ENCODE data around the gene NRG2. TPM values are rescaled to one million over a fixed set of nuclear protein-coding genes. Genes with fewer than 3 reads are reported as not detected.

Gene NRG2
- total and polyA plus RNA-seq, 2 of the 4 experiments (the other 2 are of a cell fraction) = 0.18 TPM; not detected in 1

DNA sequence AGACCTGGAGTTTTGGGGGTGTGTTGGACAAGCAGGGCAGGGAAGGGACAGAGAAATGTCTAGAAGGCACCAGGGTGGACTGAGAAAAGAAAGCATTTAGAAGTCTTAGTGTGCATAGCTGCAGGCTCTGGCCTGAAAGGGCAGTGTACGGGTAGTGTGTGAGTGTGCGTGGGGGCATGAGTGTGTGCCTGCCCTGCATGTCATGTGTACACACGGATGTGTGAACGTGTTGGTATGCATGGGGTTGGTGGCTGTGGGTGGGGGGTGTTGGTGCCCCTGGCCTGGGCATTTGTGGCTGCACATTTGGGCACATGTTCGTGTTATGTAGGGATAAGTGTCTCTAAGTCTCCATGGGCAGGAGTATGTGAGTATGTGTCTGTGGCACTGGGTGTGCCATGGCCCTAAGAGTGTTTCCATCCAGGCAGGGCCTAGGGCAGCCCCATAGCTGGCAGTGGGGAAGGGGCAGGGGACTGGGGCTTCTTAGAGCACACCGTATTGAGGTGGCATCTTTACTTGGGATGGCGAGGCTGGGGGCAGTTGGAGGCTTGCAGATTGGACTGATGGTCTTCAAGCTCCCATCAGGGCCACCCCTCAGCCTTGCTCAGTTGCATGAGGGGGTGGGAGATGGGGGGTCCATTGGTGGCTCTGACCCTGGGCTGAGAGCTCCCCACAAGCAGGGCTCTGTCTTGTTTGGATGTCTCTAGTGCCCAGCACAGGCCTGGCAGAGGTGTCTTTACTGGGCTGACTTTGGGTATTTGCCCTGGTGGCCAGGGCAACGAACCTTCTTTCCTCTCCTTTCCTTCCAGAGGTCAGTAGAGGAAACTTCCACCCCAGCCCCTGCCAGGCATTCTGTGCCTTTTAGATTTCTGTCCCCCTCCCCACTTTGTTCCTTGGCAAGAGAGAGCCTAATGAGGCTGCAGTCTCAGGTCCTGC lies 232.5 kb downstream of the NRG2 start:
- POLR2A ChIA-PET (ENCODE audit: unreplicated experiment) = no interaction called here
- no peak overlapping the region; the same call in 1 of the 2 replicates for H3K14ac ChIP-seq (replicated peaks; ENCODE audit: low read depth, low read length)
- H3K27me3 ChIP-seq (ENCODE audit: control insufficient read depth, insufficient read depth, low read length) = peaks cover 48% of the 10 kb centered on the region
- H2BK20ac ChIP-seq (ENCODE audit: low read depth, low read length) = no peak overlapping the region
- H2BK15ac ChIP-seq (ENCODE audit: low read depth, low read length) = no peak overlapping the region
- no peak overlapping the region for H2AK9ac ChIP-seq (replicated peaks; ENCODE audit: low read depth, low read length, poor library complexity)
- H3K9ac ChIP-seq (ENCODE audit: low read depth, low read length) = no peak overlapping the region
- dilution Hi-C loops (cut with HindIII; ENCODE audit: low sequenced_read_pairs, unreplicated experiment) (no loop called here), intact Hi-C loops (cut with micrococcal nuclease) (no loop called here), in situ Hi-C loops (cut with MboI; ENCODE audit: low sequenced_read_pairs) (no loop called here)
- H3K27ac ChIP-seq (ENCODE audit: insufficient read depth, low read length) = no peak overlapping the region
- H4K5ac ChIP-seq (ENCODE audit: low read depth, low read length) = no peak overlapping the region
- no peaks in the 10 kb centered on the region for H3K79me1 ChIP-seq (ENCODE audit: low read depth in 1 of 2, low read length in 2 of 2)
- ATAC-seq (ENCODE audit: low read depth) (no peak), DNase-seq (no peak)
- no peak overlapping the region for H2BK120ac ChIP-seq (ENCODE audit: low read depth, low read length)
- H2AK5ac ChIP-seq (ENCODE audit: low read depth, low read length) = no peak overlapping the region
- H4K8ac ChIP-seq (ENCODE audit: low read depth in 2 of 2, low read length in 2 of 2) = no peak overlapping the region
- CTCF ChIA-PET = no interaction called here
- H3K4me1 ChIP-seq (ENCODE audit: control insufficient read depth, insufficient read depth, low read length) = no peaks in the 10 kb centered on the region
- H3K4ac ChIP-seq (ENCODE audit: low read depth, low read length) = no peak overlapping the region
- H3K4me3 ChIP-seq (ENCODE audit: insufficient read depth, low read depth, low read length) = no peak overlapping the region
- no peak overlapping the region for H3K18ac ChIP-seq (ENCODE audit: low read depth, low read length)
- no TSS peak for BruUV-seq (replicated peaks)
- WGBS, 2 experiments (ENCODE audit: extremely low coverage in 2 of 2, insufficient read length in 1 of 2) = 62% methylated on average over 3 of the region's 8 CpGs; no CpG with 5 or more reads in 1 of the 2 experiments
- H4K91ac ChIP-seq (ENCODE audit: insufficient read depth, low read depth, low read length) = no peak overlapping the region
- H3K9me3 ChIP-seq (ENCODE audit: control insufficient read depth, insufficient read depth, low read length) = no peaks in the 10 kb centered on the region
- no peak overlapping the region for H2BK5ac ChIP-seq (ENCODE audit: low read depth, low read length, poor library complexity, severe bottlenecking)
- H3K4me2 ChIP-seq (ENCODE audit: low read depth, low read length) = no peak overlapping the region
- H3K36me3 ChIP-seq (ENCODE audit: control insufficient read depth, insufficient read depth, low read length) = no peaks in the 10 kb centered on the region
- no peaks in the 10 kb centered on the region for H3K9me1 ChIP-seq (ENCODE audit: insufficient read depth, low read length)
- no peak overlapping the region for H2AFZ ChIP-seq (replicated peaks; ENCODE audit: low read length, poor library complexity)
- H4K20me1 ChIP-seq (ENCODE audit: insufficient read depth, low read length) = no peaks in the 10 kb centered on the region
- H3K56ac ChIP-seq (ENCODE audit: extremely low read depth, insufficient read depth, low read length) = no peak overlapping the region
- no peak overlapping the region for H3K23ac ChIP-seq (ENCODE audit: low read depth, low read length)
- TF ChIP-seq CEBPB (IDR thresholded peaks at IDR 0.05; ENCODE audit: low read depth, low read length) = no peak
- no peak for TF ChIP-seq RAD21 (IDR thresholded peaks at IDR 0.05; ENCODE audit: low read length)
- TF ChIP-seq POLR2A (IDR thresholded peaks at IDR 0.05; ENCODE audit: low read depth, low read length) = no peak
- TF ChIP-seq MAZ (IDR thresholded peaks at IDR 0.05; ENCODE audit: borderline replicate concordance, low read depth, low read length) = no peak
- TF ChIP-seq, protein P1, sequence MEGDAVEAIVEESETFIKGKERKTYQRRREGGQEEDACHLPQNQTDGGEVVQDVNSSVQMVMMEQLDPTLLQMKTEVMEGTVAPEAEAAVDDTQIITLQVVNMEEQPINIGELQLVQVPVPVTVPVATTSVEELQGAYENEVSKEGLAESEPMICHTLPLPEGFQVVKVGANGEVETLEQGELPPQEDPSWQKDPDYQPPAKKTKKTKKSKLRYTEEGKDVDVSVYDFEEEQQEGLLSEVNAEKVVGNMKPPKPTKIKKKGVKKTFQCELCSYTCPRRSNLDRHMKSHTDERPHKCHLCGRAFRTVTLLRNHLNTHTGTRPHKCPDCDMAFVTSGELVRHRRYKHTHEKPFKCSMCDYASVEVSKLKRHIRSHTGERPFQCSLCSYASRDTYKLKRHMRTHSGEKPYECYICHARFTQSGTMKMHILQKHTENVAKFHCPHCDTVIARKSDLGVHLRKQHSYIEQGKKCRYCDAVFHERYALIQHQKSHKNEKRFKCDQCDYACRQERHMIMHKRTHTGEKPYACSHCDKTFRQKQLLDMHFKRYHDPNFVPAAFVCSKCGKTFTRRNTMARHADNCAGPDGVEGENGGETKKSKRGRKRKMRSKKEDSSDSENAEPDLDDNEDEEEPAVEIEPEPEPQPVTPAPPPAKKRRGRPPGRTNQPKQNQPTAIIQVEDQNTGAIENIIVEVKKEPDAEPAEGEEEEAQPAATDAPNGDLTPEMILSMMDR (conservative IDR thresholded peaks at IDR 0.05; ENCODE audit: low read depth, low read length) = no peak
- TF ChIP-seq SMC3 (IDR thresholded peaks at IDR 0.05; ENCODE audit: low read depth, low read length) = no peak
- no peak for TF ChIP-seq RCOR1 (IDR thresholded peaks at IDR 0.05; ENCODE audit: insufficient replicate concordance, low read length)
- TF ChIP-seq MXI1 (IDR thresholded peaks at IDR 0.05; ENCODE audit: borderline replicate concordance, low read depth, low read length) = no peak
- TF ChIP-seq, protein P2, sequence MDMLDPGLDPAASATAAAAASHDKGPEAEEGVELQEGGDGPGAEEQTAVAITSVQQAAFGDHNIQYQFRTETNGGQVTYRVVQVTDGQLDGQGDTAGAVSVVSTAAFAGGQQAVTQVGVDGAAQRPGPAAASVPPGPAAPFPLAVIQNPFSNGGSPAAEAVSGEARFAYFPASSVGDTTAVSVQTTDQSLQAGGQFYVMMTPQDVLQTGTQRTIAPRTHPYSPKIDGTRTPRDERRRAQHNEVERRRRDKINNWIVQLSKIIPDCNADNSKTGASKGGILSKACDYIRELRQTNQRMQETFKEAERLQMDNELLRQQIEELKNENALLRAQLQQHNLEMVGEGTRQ (IDR thresholded peaks at IDR 0.05; ENCODE audit: low read depth, low read length) = no peak
- TF ChIP-seq, protein P3, sequence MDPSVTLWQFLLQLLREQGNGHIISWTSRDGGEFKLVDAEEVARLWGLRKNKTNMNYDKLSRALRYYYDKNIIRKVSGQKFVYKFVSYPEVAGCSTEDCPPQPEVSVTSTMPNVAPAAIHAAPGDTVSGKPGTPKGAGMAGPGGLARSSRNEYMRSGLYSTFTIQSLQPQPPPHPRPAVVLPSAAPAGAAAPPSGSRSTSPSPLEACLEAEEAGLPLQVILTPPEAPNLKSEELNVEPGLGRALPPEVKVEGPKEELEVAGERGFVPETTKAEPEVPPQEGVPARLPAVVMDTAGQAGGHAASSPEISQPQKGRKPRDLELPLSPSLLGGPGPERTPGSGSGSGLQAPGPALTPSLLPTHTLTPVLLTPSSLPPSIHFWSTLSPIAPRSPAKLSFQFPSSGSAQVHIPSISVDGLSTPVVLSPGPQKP (IDR thresholded peaks at IDR 0.05; ENCODE audit: borderline replicate concordance, low read depth, low read length) = no peak
- no peak for TF ChIP-seq MAFK (IDR thresholded peaks at IDR 0.05; ENCODE audit: low read depth, low read length)
- TF ChIP-seq RFX5 (IDR thresholded peaks at IDR 0.05; ENCODE audit: low read depth, low read length) = no peak
- TF ChIP-seq NFE2L2 (IDR thresholded peaks at IDR 0.05; ENCODE audit: low read depth, low read length) = no peak
- no peak for TF ChIP-seq FOS (IDR thresholded peaks at IDR 0.05; ENCODE audit: low read depth, low read length)
- TF ChIP-seq BHLHE40 (IDR thresholded peaks at IDR 0.05; ENCODE audit: low read depth, low read length) = no peak

Measured in IMR-90 (cell line).